Activated naive CD8-positive, alpha-beta T cell treated with anti-CD3 and anti-CD28 coated beads for 36 hours (primary cell): ENCODE data around the gene TRPC4AP. TPM values are rescaled to one million over a fixed set of nuclear protein-coding genes. Genes with fewer than 3 reads are reported as not detected.
A peak's percentile ranks its signal among the peaks of the same experiment; 100 is the strongest.

Experiments
- DNase-seq: peaks from one replicate; pipeline ENCODE4 v3.0.0; 2021
- H3K27ac Mint-ChIP-seq: one replicate; pipeline ENCODE4 v1.8.0; 2022; ENCODE audit warnings: mild to moderate bottlenecking, moderate library complexity, mixed read lengths
- H3K27me3 Mint-ChIP-seq: one replicate; pipeline ENCODE4 v1.8.0; 2022; ENCODE audit warnings: mild to moderate bottlenecking, mixed read lengths
- H3K36me3 Mint-ChIP-seq: one replicate; pipeline ENCODE4 v1.8.0; 2021; ENCODE audit warnings: mild to moderate bottlenecking, mixed read lengths
- H3K4me1 Mint-ChIP-seq: one replicate; pipeline ENCODE4 v1.8.0; 2021; ENCODE audit warnings: mixed read lengths
- H3K4me3 Mint-ChIP-seq: one replicate; pipeline ENCODE4 v1.8.0; 2022; ENCODE audit warnings: mild to moderate bottlenecking, moderate library complexity, mixed read lengths
- H3K9me3 Mint-ChIP-seq: one replicate; pipeline ENCODE4 v1.8.0; 2022; ENCODE audit warnings: mixed read lengths
- total RNA-seq, 2 experiments: library from RNA; stranded (reverse); gene quantifications; one replicate each; pipeline ENCODE4 v1.2.3, GENCODE V29; 2021

Gene TRPC4AP
- total RNA-seq, 2 experiments from 2014 or later, result 39.6 to 43.1 TPM

DNA sequence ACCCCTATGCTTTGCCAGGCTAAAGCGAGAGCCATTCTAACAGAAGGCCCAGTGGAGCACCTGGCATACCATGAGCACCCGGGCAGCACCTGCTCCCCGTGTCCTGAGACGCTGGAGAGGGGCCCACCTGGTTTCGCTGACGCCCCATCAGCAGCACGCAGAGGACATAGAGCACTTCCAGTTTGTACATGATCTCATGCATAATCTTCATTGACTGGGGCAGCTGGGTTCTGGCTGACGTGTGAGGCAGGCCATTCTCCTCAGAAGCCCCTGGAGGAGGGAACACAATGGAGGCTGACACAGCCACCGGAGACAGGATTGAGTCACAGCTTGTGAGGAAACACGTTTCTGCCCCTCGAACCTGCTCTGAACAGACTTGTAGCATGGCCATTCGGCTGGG lies 71.5 kb downstream of the TRPC4AP start:
- no peak for DNase-seq
- Mint-ChIP-seq H3K4me1 (no peaks in the 10 kb centered on the region), H3K27ac (no peak overlapping the region), H3K9me3 (no peaks in the 10 kb centered on the region), H3K4me3 (no peak overlapping the region), H3K27me3 (no peaks in the 10 kb centered on the region), H3K36me3 (no peaks in the 10 kb centered on the region)

DNA sequence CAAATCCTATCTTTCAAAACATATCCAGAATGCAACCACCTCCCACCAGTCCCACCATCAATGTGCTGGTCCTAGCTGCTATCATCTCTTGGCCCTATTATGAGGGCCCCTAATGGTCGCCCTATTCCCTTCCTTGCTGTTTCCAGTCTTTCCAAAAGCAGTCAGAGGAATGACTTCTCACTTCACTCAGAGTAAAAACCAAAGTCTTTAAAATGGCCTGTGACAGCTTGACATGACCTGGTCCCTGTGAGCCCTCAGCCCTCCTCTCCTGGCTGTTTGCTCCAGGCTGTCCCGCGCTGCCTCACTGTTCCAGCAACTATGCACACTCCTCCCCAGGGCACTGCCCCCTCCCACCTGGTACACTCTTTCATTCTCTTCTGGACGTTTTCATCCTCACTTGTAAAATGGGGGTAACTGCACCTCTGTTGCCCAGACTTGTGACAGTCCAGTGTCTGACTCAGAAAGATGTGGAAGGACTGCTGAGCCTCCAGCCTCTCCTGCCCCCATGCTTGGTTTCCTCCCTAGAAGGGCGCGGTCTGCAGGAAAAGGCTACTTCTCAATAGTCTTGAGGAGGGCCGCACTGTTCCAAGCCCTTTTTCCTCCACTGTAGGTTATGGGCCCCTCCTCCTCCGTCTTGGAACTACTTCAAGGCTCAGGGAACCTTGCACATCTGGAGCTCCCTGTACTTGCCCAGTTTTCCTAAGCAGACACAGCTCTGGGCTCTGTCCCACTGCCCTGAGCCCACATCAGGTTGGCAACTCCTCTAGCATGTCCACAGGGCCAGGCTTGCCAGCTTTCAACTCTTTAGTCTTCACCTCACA lies 72.3 kb downstream of the TRPC4AP start:
- H3K27ac Mint-ChIP-seq, result no peak overlapping the region
- peaks cover 2% of the 10 kb centered on the region for H3K36me3 Mint-ChIP-seq
- no peaks in the 10 kb centered on the region for H3K4me1 Mint-ChIP-seq
- no peak for DNase-seq
- no peaks in the 10 kb centered on the region for H3K27me3 Mint-ChIP-seq
- no peaks in the 10 kb centered on the region for H3K9me3 Mint-ChIP-seq
- H3K4me3 Mint-ChIP-seq, result no peak overlapping the region

DNA sequence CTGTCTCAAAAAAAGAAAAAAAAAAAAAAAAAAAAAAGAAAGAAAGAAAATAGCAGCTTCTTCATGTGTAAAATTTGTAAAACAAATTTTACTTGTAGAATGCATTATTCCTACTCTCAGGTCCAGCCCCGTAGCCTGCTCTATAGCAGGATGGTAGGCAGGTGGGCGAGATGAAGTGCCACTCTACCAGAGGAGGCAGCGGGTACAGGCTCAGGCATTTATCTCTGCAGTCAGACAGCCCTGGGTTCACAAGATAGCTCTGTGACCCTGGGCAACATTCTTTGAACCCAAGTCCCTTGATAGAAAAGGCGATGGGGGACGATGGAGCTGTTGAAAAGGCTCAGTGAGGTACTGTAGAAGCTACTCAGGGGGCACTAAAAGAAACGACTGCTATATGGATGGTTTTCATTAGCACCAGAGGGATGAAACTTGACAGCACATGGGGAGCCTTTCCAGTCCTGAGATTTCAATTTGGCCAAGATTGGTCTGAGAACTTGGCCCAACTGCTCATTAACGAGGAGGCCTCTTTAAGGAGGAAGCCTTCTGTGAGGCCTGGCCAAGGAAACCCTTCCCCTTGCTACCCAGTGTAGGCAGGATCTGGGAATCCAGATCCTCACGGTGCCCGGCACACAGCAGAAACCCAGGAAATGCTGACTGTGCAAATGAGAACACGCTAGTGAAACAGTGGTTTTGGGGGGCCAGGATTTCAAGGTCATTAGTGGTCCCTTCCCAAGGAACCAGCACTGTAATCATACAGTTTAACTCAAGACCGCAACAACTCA lies 73.8 kb downstream of the TRPC4AP start:
- DNase-seq, result no peak
- H3K36me3 Mint-ChIP-seq, result peaks cover 4% of the 10 kb centered on the region
- H3K4me1 Mint-ChIP-seq, result no peaks in the 10 kb centered on the region

DNA sequence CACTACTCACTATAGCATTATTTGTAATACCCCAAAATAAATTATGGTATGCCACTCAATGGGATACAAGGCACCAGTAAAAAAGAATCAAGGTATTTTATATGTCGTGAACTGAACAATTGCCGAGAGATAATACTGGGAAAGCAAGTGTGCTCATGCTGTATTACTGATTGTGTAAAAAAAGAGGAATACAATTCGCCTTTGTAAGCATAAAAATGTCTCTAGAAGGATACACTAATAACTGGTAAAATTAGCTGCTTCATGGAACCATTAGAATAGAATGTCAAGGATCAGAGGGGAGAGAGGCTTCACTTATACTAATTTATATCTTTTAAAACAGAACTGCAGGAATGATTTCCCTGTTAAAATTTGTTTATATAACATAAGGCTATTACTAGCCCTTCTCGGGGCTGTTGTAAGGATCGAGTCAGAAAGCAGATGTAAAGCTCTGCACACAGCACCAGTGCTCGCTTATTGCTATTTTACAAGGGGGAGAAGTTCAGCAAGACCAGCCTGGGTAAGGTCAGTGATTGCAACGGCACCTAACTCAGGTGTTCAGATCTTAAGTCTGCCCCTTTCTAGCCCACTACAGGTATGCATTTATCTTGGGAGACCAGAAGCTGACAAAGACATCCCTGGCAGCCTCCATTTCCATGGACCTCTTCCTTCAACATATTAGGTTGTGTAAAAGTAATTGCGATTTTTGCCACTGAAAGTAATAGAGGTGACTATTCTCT lies 75.3 kb downstream of the TRPC4AP start:
- Mint-ChIP-seq H3K4me3 (no peak overlapping the region), H3K4me1 (no peaks in the 10 kb centered on the region), H3K36me3 (peaks cover 5% of the 10 kb centered on the region), H3K9me3 (no peaks in the 10 kb centered on the region), H3K27ac (no peak overlapping the region), H3K27me3 (no peaks in the 10 kb centered on the region)
- no peak for DNase-seq

More for the DNA sequence above, 73.8 kb downstream of the TRPC4AP start:
- H3K27ac Mint-ChIP-seq, result no peak overlapping the region
- H3K4me3 Mint-ChIP-seq, result no peak overlapping the region
- H3K9me3 Mint-ChIP-seq, result no peaks in the 10 kb centered on the region
- no peaks in the 10 kb centered on the region for H3K27me3 Mint-ChIP-seq

DNA sequence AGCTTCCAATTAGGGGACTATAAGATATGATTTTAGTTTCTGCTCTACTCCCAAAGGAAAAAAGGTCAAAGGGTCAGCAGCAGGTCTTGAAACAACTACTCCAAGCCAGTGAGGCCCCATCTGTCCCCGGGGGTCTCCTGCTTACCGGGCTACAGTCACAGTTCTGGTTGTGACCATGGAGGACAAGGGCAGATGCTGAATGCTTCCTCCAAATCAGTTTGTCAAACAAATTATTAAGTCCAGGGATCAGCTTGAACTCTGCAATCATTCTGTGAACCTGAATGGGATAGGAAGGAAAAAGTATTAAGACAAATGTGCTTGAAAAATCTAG lies 76.8 kb downstream of the TRPC4AP start:
- H3K4me1 Mint-ChIP-seq, result no peaks in the 10 kb centered on the region
- H3K27me3 Mint-ChIP-seq, result no peaks in the 10 kb centered on the region
- H3K4me3 Mint-ChIP-seq, result no peak overlapping the region
- H3K36me3 Mint-ChIP-seq, result peaks cover 9% of the 10 kb centered on the region
- H3K27ac Mint-ChIP-seq, result no peak overlapping the region
- no peak for DNase-seq
- no peaks in the 10 kb centered on the region for H3K9me3 Mint-ChIP-seq

DNA sequence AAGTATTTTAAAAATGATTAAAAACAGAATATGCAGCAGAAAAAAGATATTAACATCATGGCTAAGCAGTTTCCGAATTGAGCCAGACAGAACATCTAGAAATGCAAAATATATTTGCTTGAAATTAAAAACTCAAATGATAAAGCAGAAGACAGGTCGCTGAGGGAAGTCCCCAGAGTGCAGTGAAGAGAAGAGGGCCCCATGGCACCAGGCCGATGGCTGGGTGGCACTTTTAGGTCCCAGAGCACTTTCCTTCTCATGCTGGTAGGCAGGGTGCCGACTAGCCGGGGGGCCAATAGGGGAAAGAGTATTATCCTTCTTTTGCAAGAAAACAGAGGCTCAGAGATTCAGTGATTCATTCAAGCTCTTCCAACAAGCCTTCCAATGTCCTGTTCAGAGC lies 78.1 kb downstream of the TRPC4AP start:
- no peak for DNase-seq
- H3K36me3 Mint-ChIP-seq, result peaks cover 9% of the 10 kb centered on the region
- H3K27me3 Mint-ChIP-seq, result no peaks in the 10 kb centered on the region
- no peak overlapping the region for H3K4me3 Mint-ChIP-seq
- no peaks in the 10 kb centered on the region for H3K4me1 Mint-ChIP-seq
- H3K27ac Mint-ChIP-seq, result no peak overlapping the region
- no peaks in the 10 kb centered on the region for H3K9me3 Mint-ChIP-seq

DNA sequence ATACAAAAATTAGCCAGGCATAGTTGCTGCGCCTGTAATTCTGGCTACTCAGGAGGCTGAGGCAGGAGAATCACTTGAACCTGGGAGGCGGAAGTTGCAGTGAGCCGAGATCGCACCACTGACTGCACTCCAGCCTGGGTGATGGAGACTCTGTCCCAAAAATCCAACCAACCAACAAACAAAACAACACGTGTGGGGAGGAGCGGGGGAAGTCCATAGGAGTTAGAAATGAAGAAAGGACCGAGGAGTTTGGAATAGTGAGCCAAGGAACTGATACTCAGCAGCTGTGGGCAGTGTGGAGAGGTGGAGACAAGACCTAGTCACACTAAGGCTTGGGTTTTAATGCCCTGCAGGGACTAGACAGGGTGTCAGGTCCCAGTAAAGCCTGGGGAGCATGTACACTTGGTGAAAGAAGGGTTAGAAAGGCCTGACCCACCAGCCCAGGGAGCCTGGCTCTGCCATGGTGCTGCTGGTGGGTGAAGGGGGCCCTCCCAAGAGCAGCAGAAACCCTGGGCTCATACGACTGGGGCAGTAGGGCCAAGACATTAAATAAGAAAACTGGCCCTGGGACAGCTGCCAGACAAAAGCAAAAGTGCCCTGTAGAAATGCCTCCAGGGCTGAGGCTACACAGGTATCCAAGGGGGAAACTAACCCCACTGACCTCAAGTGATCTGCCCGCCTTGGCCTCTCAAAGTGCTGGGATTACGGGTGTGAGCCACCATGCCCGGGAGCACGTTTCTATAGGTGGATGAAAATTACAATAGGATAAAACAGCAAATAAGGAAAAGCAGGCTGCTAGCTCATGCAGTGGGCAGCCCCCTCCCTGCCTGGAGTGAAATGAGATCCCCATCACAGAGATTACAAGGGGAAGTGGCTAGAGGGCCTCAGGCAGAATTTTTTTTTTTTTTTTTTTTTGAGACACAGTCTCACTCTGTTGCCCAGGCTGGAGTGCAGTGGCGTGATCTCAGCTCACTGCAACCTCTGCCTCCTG lies 78.9 kb downstream of the TRPC4AP start:
- Mint-ChIP-seq H3K9me3 (no peaks in the 10 kb centered on the region), H3K4me3 (no peak overlapping the region), H3K4me1 (no peaks in the 10 kb centered on the region), H3K27me3 (no peaks in the 10 kb centered on the region), H3K27ac (peak overlapping the region; percentile 32), H3K36me3 (peaks cover 12% of the 10 kb centered on the region)
- DNase-seq, result no peak

DNA sequence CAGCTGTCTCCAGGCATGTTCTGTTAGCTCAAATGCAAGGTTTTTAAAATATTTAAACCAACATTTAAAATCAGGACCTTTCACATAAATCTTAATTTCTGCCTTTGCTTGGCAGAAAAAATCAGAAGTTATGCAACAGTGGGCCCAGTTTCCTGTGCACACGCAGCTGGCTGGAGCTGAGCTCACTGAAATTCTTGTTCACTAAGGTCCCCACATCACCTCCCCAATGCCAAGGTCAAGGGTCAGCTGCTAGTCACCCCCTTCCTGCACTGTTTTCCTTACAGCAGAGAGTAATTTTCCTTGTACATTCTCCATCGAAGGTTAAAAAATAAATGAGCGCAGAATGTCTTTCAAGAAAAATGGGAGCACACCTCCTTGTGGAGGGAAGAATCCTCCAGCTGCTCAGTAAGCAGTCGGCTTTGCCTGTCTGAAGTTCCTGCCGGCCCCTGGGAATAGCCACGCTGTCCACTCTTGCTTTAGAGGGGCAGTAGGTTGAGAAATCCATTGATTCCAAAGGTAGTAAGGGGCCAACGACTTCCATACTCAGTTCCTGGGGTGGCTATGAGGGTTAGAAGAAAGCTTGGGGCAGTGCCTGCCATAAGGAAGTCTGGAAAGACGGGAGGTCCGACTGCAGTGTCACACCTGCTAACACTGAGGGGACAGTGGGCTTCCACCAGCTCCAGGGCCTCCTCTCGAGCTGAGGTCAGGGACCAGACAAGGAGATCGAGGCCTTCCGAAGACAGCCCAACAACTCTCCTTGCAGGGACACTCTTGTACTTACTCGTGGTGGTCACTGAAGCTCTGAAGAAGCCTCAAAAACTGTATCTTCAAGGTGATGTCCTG lies 80.2 kb downstream of the TRPC4AP start:
- Mint-ChIP-seq H3K4me3 (no peak overlapping the region), H3K36me3 (peaks cover 12% of the 10 kb centered on the region), H3K4me1 (no peaks in the 10 kb centered on the region), H3K9me3 (no peaks in the 10 kb centered on the region), H3K27ac (no peak overlapping the region), H3K27me3 (no peaks in the 10 kb centered on the region)
- no peak for DNase-seq

DNA sequence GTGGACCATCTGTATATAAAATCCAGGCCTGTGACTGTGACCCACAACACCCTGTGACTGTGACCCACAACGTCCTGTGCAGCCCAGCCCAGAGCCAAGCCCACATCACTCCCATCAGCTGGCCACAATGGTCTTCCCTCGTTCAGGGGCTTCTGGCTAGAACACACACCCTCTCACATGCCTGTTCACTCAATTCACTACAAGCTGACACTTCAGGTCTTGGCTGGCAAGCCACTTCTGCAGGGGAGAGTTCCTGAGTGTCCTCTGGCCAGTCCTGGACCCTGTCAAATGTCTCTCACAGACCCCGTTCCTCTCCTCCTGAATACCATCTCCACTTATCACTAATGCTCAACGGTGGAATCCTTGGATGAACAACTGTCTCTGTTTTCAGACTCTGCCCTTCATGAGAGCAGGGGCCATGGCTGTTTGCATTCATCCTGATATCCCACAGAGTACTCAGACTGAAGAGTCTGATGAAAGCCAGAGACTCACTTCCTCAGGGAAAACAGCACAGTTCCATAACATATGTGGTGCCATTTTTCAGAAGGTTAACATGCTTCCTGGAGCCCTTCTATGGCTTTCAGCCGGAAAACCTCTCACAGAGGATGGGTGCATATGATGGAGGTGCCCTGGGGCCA lies 80.9 kb downstream of the TRPC4AP start:
- no peak overlapping the region for H3K4me3 Mint-ChIP-seq
- no peaks in the 10 kb centered on the region for H3K9me3 Mint-ChIP-seq
- no peak for DNase-seq
- H3K4me1 Mint-ChIP-seq, result no peaks in the 10 kb centered on the region
- H3K27me3 Mint-ChIP-seq, result no peaks in the 10 kb centered on the region
- H3K27ac Mint-ChIP-seq, result no peak overlapping the region
- H3K36me3 Mint-ChIP-seq, result peaks cover 12% of the 10 kb centered on the region

DNA sequence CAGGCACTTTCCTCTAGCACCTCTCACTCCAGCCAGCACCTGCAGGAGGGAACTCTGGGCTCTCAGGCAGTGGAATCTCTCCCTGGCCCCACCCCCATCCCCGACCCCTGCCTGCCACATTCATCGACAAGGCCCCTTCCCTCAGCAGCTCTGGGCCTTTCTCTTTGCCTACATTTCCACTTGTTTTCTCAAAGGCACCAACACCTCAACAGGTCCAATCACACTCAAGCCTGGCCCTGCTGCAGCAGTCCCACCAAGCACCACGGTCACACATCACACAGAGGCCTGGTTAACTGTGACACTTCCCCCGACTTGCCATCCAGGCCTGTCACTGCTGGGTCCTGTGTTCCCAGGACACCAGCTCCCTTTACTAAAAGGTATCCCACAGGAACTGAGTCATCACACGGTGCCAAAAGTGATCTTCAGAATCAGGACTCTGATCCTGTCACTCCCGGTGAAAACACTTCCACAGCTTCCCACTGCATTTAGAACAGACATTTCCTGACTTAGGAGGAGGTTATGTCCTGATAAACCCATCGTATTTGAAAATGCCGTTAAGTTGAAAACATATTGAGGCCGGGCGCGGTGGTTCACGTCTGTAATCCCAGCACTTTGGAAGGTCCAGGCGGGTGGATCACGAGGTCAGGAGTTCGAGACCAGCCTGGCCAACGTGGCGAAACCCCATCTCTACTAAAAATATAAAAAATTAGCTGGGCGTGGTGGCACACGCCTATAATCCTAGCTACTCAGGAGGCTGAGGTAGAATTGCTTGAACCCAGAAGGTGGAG lies 82.0 kb downstream of the TRPC4AP start:
- H3K4me1 Mint-ChIP-seq, result no peaks in the 10 kb centered on the region
- peak overlapping the region; percentile 1 for H3K27ac Mint-ChIP-seq
- no peaks in the 10 kb centered on the region for H3K9me3 Mint-ChIP-seq
- H3K27me3 Mint-ChIP-seq, result no peaks in the 10 kb centered on the region
- no peak for DNase-seq
- H3K36me3 Mint-ChIP-seq, result peaks cover 13% of the 10 kb centered on the region
- H3K4me3 Mint-ChIP-seq, result no peak overlapping the region

DNA sequence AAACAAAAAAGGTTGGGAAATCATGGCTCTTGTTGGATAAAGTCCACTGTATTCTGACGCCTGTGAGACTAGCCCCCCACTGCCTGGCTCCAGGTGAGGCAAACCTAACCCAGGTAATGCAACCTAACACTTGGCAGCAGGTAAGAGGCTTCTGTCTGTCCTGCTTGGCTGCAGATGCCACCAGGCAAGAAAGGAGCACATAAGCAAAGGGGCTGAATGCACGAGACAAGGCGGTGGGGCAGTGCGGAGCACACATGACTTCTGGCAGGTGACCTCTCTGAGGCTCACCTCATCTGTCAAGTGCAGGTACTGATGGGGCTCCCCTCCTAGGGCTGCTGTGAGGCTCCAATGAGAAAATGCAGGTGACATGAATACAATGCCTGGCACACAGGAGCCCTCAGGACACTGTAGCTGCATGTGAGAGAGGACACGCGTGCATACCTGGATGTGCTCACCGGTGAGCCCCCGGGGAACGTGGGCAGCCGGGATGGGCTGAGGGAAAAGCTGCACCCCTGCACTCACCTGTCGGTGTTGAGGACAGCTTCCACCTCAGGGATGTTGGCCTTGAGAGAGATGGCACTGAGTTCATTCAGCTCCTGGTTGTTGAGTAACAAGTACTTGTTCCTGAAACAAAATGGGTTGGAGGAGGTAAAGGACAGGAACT lies 82.8 kb downstream of the TRPC4AP start:
- Mint-ChIP-seq H3K36me3 (peaks cover 10% of the 10 kb centered on the region), H3K27me3 (no peaks in the 10 kb centered on the region), H3K27ac (no peak overlapping the region), H3K4me1 (no peaks in the 10 kb centered on the region), H3K9me3 (no peaks in the 10 kb centered on the region), H3K4me3 (no peak overlapping the region)
- DNase-seq, result no peak
